ENCODE data around the gene PPP1R14D.

PPP1R14D gene

GRCh38 chr15:40789999-40790398 lies 38.5 kb downstream of the PPP1R14D start:
- H3K4me3 ChIP-seq (ENCODE audit: low read depth, low read length): no peak overlapping the region
- no peaks in the 10 kb centered on the region for H3K27me3 ChIP-seq (replicated peaks)
- no peak for DNase-seq
- H3K36me3 ChIP-seq (replicated peaks): no peaks in the 10 kb centered on the region
- in situ Hi-C loops (cut with HindIII; ENCODE audit: low pct_ligation_motif_present, low sequenced_read_pairs): no loop called here
- TF ChIP-seq, protein P1, sequence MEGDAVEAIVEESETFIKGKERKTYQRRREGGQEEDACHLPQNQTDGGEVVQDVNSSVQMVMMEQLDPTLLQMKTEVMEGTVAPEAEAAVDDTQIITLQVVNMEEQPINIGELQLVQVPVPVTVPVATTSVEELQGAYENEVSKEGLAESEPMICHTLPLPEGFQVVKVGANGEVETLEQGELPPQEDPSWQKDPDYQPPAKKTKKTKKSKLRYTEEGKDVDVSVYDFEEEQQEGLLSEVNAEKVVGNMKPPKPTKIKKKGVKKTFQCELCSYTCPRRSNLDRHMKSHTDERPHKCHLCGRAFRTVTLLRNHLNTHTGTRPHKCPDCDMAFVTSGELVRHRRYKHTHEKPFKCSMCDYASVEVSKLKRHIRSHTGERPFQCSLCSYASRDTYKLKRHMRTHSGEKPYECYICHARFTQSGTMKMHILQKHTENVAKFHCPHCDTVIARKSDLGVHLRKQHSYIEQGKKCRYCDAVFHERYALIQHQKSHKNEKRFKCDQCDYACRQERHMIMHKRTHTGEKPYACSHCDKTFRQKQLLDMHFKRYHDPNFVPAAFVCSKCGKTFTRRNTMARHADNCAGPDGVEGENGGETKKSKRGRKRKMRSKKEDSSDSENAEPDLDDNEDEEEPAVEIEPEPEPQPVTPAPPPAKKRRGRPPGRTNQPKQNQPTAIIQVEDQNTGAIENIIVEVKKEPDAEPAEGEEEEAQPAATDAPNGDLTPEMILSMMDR (IDR thresholded peaks at IDR 0.05; ENCODE audit: low read depth, low read length, missing control alignments): no peak
- H3K27ac ChIP-seq: no peak overlapping the region

GRCh38 chr15:40789119-40789518 lies 39.4 kb downstream of the PPP1R14D start:
- no peak overlapping the region for H3K4me3 ChIP-seq (ENCODE audit: low read depth, low read length)
- H3K27ac ChIP-seq: no peak overlapping the region
- no peaks in the 10 kb centered on the region for H3K36me3 ChIP-seq (replicated peaks)
- H3K27me3 ChIP-seq (replicated peaks): no peaks in the 10 kb centered on the region
- in situ Hi-C loops (cut with HindIII; ENCODE audit: low pct_ligation_motif_present, low sequenced_read_pairs): no loop called here
- TF ChIP-seq, protein P1 (IDR thresholded peaks at IDR 0.05; ENCODE audit: low read depth, low read length, missing control alignments): no peak
- no peak for DNase-seq

DNA sequence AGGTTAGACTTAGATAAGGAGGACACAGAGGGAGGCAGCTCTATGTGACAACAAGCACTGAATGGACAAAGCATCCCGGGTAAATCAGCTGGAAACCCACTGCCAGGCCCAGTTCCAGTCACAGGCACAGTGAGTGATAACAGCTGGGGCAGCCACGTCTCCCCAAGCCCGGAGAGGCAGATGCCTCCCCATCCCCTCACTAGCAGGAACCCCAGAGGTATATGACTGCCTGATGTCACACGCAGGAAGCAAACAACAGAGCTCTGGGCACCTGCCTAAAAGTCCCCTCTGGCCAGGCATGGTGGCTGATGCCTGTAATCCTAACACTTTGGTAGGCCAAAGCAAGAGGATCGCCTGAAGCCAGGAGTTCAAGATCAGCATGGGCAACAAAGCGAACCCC lies 40.5 kb downstream of the PPP1R14D start:
- DNase-seq: no peak
- no peak overlapping the region for H3K27ac ChIP-seq
- no peak overlapping the region for H3K4me3 ChIP-seq (ENCODE audit: low read depth, low read length)
- H3K36me3 ChIP-seq (replicated peaks): no peaks in the 10 kb centered on the region
- TF ChIP-seq, protein P1 (IDR thresholded peaks at IDR 0.05; ENCODE audit: low read depth, low read length, missing control alignments): no peak
- in situ Hi-C loops (cut with HindIII; ENCODE audit: low pct_ligation_motif_present, low sequenced_read_pairs): no loop called here
- H3K27me3 ChIP-seq (replicated peaks): no peaks in the 10 kb centered on the region

- DNase-seq: peak; percentile 49
- TF ChIP-seq, protein P1 (IDR thresholded peaks at IDR 0.05; ENCODE audit: low read depth, low read length, missing control alignments): no peak
- Histone ChIP-seq H3K27me3 (replicated peaks) (no peaks in the 10 kb centered on the region), H3K27ac (no peak overlapping the region), H3K36me3 (replicated peaks) (no peaks in the 10 kb centered on the region), H3K4me3 (ENCODE audit: low read depth, low read length) (no peak overlapping the region)
- in situ Hi-C loops (cut with HindIII; ENCODE audit: low pct_ligation_motif_present, low sequenced_read_pairs): no loop called here
These were observed 41.1 kb downstream of the PPP1R14D start for GRCh38 chr15:40787344-40787841.

- no peak for DNase-seq
- H3K27ac ChIP-seq: no peak overlapping the region
- in situ Hi-C loops (cut with HindIII; ENCODE audit: low pct_ligation_motif_present, low sequenced_read_pairs): no loop called here
- no peak overlapping the region for H3K4me3 ChIP-seq (ENCODE audit: low read depth, low read length)
- TF ChIP-seq, protein P1 (IDR thresholded peaks at IDR 0.05; ENCODE audit: low read depth, low read length, missing control alignments): no peak
- H3K36me3 ChIP-seq (replicated peaks): no peaks in the 10 kb centered on the region
- no peaks in the 10 kb centered on the region for H3K27me3 ChIP-seq (replicated peaks)
These were observed 42.7 kb downstream of the PPP1R14D start for GRCh38 chr15:40785814-40786213.

- no peak for DNase-seq
- H3K4me3 ChIP-seq (ENCODE audit: low read depth, low read length): no peak overlapping the region
- no peaks in the 10 kb centered on the region for H3K36me3 ChIP-seq (replicated peaks)
- H3K27ac ChIP-seq: no peak overlapping the region
- in situ Hi-C loops (cut with HindIII; ENCODE audit: low pct_ligation_motif_present, low sequenced_read_pairs): no loop called here
- no peaks in the 10 kb centered on the region for H3K27me3 ChIP-seq (replicated peaks)
- TF ChIP-seq, protein P1 (IDR thresholded peaks at IDR 0.05; ENCODE audit: low read depth, low read length, missing control alignments): no peak
These were observed 43.3 kb downstream of the PPP1R14D start for GRCh38 chr15:40785164-40785563.

All from brain microvascular endothelial cell (primary cell).